ENCODE measurements around the gene MYO9B.
A peak's percentile ranks its signal among the peaks of the same experiment; 100 is the strongest.
"Not testable (repeated sequence)": the region's sequence is repeated elsewhere in the genome, so short reads cannot be mapped to it uniquely, and the experiment has no call there.

The MYO9B gene

DNA sequence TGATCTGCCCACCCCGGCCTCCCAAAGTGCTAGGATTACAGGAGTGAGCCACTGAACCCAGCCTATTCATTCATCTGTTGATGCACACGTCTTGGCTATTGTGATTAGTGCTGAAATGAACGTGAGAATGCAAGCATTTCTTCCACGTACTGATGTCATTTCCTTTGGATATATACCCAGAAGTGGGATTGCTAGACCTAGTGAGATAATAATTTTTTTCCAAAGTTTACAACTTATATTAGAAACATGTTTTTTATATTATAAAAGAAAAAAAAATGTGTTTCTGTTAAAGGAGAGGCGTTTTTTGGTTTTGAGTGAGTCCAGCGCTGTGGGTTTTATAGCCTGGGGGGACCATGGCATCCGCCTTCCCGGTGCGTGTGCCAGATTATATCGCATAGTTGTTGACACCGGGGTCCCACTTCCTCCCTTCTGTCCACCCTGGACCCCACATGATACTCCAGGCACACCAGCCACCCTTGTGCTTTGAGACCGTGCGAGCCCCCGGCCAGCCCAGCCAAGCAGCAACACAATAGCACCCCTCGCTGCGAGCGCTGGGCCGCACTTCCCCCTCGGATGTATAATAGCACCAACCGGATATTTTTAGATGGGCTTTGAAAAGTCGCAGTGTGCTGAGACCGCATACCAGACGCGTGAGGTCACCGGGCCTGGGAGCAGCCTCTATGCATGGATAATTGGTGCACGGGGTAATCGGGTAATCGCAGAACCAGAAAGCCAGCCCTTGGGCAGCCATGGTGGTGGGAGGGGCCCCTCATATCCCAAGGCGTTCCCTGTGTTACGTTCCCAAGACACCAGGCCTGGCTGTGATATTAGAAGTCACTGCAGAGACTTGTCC lies 59.6 kb downstream of the MYO9B start:
- Histone ChIP-seq H3K9me2 (replicated peaks; ENCODE audit: control insufficient read depth, low read length) (no peaks in the 10 kb centered on the region), H3K79me2 (ENCODE audit: control insufficient read depth, low read length) (peaks cover 66% of the 10 kb centered on the region), H3K4me2 (ENCODE audit: low read length) (peak overlapping the region; percentile 73), H3K4me1 (ENCODE audit: control insufficient read depth, low read length) (peaks cover 59% of the 10 kb centered on the region), H3K27me3 (ENCODE audit: control insufficient read depth, low read length) (no peaks in the 10 kb centered on the region), H3K27ac (ENCODE audit: low read depth, low read length) (peak overlapping the region; percentile 73), H3K36me3 (ENCODE audit: control insufficient read depth, low read length) (peaks cover 9% of the 10 kb centered on the region), H3K4me3 (ENCODE audit: low read length) (peak overlapping the region; percentile 55), H3K9me3 (ENCODE audit: control insufficient read depth, insufficient read depth, low read length) (no peaks in the 10 kb centered on the region), H4K20me1 (ENCODE audit: control insufficient read depth, insufficient read depth, low read depth, low read length) (no peaks in the 10 kb centered on the region), H3F3A (ENCODE audit: control insufficient read depth, insufficient read depth) (peaks cover 24% of the 10 kb centered on the region)
- no peak for TF ChIP-seq EZH2phosphoT487 (IDR thresholded peaks at IDR 0.05; ENCODE audit: borderline replicate concordance, low read length)

DNA sequence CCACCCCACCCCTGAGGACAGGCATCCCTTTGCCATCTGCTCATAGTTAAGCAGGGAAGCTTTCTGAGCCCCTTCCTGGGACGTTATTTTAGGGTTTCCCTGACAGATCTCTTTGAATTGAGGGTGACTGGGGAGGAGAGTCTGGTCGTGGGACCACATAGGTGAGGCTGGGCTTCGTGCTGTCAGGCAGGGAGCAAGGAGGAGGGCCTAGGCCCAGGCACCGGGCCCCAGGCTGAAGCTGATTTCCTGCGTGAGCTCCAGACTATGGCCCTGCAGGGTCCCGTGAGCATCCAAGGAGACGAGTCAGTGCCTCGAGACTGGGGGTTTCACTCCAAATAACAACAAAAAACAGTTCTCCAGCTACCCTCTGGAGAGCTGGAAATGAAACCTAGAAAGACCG lies 60.4 kb downstream of the MYO9B start:
- TF ChIP-seq, protein P1, sequence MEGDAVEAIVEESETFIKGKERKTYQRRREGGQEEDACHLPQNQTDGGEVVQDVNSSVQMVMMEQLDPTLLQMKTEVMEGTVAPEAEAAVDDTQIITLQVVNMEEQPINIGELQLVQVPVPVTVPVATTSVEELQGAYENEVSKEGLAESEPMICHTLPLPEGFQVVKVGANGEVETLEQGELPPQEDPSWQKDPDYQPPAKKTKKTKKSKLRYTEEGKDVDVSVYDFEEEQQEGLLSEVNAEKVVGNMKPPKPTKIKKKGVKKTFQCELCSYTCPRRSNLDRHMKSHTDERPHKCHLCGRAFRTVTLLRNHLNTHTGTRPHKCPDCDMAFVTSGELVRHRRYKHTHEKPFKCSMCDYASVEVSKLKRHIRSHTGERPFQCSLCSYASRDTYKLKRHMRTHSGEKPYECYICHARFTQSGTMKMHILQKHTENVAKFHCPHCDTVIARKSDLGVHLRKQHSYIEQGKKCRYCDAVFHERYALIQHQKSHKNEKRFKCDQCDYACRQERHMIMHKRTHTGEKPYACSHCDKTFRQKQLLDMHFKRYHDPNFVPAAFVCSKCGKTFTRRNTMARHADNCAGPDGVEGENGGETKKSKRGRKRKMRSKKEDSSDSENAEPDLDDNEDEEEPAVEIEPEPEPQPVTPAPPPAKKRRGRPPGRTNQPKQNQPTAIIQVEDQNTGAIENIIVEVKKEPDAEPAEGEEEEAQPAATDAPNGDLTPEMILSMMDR (IDR thresholded peaks at IDR 0.05; ENCODE audit: low read depth, low read length, poor library complexity, severe bottlenecking), result no peak
- no peak for TF ChIP-seq EZH2phosphoT487 (IDR thresholded peaks at IDR 0.05; ENCODE audit: borderline replicate concordance, low read length)
- H3K9me3 ChIP-seq (ENCODE audit: control insufficient read depth, insufficient read depth, low read length), result no peaks in the 10 kb centered on the region
- peaks cover 19% of the 10 kb centered on the region for H3F3A ChIP-seq (ENCODE audit: control insufficient read depth, insufficient read depth)
- H3K4me1 ChIP-seq (ENCODE audit: control insufficient read depth, low read length), result peaks cover 53% of the 10 kb centered on the region
- no peaks in the 10 kb centered on the region for H3K27me3 ChIP-seq (ENCODE audit: control insufficient read depth, low read length)
- H3K36me3 ChIP-seq (ENCODE audit: control insufficient read depth, low read length), result peaks cover 9% of the 10 kb centered on the region
- peak overlapping the region; percentile 73 for H3K27ac ChIP-seq (ENCODE audit: low read depth, low read length)
- no peaks in the 10 kb centered on the region for H3K9me2 ChIP-seq (replicated peaks; ENCODE audit: control insufficient read depth, low read length)
- H4K20me1 ChIP-seq (ENCODE audit: control insufficient read depth, insufficient read depth, low read depth, low read length), result no peaks in the 10 kb centered on the region
- peak overlapping the region; percentile 55 for H3K4me3 ChIP-seq (ENCODE audit: low read length)
- peaks cover 63% of the 10 kb centered on the region for H3K79me2 ChIP-seq (ENCODE audit: control insufficient read depth, low read length)
- H3K4me2 ChIP-seq (ENCODE audit: low read length), result peak overlapping the region; percentile 73

DNA sequence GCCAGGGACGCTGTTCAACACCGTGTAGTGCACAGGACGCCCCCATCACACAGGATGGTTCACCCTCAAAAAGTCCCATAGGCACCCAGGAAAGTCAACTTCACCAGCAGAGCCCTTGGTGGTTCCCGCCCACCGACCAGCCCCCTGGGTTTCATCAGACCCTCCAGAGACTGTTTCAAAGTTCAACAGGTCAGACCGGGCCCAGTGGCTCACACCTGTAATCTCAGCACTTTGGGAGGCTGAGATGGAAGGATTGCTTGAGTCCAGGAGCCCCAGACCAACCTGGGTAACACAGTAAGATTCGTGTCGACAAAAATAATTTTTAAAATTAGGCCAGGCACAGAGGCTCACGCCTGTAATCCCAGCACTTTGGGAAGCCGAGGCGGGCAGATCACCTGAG lies 61.0 kb downstream of the MYO9B start:
- peak overlapping the region; percentile 73 for H3K4me2 ChIP-seq (ENCODE audit: low read length)
- peaks cover 47% of the 10 kb centered on the region for H3K4me1 ChIP-seq (ENCODE audit: control insufficient read depth, low read length)
- H3K9me2 ChIP-seq (replicated peaks; ENCODE audit: control insufficient read depth, low read length), result no peaks in the 10 kb centered on the region
- peaks cover 11% of the 10 kb centered on the region for H3K36me3 ChIP-seq (ENCODE audit: control insufficient read depth, low read length)
- peak overlapping the region; percentile 55; the same call in 1 of the 2 replicates for H3K4me3 ChIP-seq (ENCODE audit: low read length)
- no peaks in the 10 kb centered on the region for H3K27me3 ChIP-seq (ENCODE audit: control insufficient read depth, low read length)
- no peaks in the 10 kb centered on the region for H3K9me3 ChIP-seq (ENCODE audit: control insufficient read depth, insufficient read depth, low read length)
- H3K79me2 ChIP-seq (ENCODE audit: control insufficient read depth, low read length), result peaks cover 60% of the 10 kb centered on the region
- peaks cover 15% of the 10 kb centered on the region for H3F3A ChIP-seq (ENCODE audit: control insufficient read depth, insufficient read depth)
- TF ChIP-seq, protein P1 (IDR thresholded peaks at IDR 0.05; ENCODE audit: low read depth, low read length, poor library complexity, severe bottlenecking), result no peak
- TF ChIP-seq EZH2phosphoT487 (IDR thresholded peaks at IDR 0.05; ENCODE audit: borderline replicate concordance, low read length), result no peak
- no peaks in the 10 kb centered on the region for H4K20me1 ChIP-seq (ENCODE audit: control insufficient read depth, insufficient read depth, low read depth, low read length)
- H3K27ac ChIP-seq (ENCODE audit: low read depth, low read length), result peak overlapping the region; percentile 73

DNA sequence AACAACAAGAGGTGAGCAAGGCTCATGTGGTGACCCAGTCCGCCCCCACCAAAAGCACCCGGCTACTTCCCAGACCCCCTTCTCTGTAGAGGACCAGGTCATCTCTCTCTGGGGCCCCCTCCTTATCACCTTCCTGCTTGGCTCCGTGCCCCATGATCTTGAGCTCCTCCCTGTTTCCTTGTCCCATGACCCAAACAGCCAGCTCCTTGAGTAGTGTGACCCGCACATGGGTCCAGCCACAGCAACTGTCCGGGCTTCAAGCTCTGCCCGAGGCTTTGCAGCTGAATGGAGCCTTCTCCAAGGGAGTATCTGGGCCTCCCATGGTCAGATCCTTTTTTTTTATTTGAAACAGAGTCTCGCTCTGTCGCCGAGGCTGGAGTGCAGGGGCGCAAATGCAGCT lies 61.8 kb downstream of the MYO9B start:
- H3K36me3 ChIP-seq (ENCODE audit: control insufficient read depth, low read length), result peaks cover 18% of the 10 kb centered on the region
- H3K79me2 ChIP-seq (ENCODE audit: control insufficient read depth, low read length), result peaks cover 61% of the 10 kb centered on the region
- H3K4me3 ChIP-seq (ENCODE audit: low read length), result no peak overlapping the region
- TF ChIP-seq, protein P1 (IDR thresholded peaks at IDR 0.05; ENCODE audit: low read depth, low read length, poor library complexity, severe bottlenecking), result no peak
- TF ChIP-seq EZH2phosphoT487 (IDR thresholded peaks at IDR 0.05; ENCODE audit: borderline replicate concordance, low read length), result no peak
- no peaks in the 10 kb centered on the region for H3K9me3 ChIP-seq (ENCODE audit: control insufficient read depth, insufficient read depth, low read length)
- no peak overlapping the region for H3K27ac ChIP-seq (ENCODE audit: low read depth, low read length)
- no peaks in the 10 kb centered on the region for H3K9me2 ChIP-seq (replicated peaks; ENCODE audit: control insufficient read depth, low read length)
- H3F3A ChIP-seq (ENCODE audit: control insufficient read depth, insufficient read depth), result peaks cover 14% of the 10 kb centered on the region
- H4K20me1 ChIP-seq (ENCODE audit: control insufficient read depth, insufficient read depth, low read depth, low read length), result no peaks in the 10 kb centered on the region
- no peaks in the 10 kb centered on the region for H3K27me3 ChIP-seq (ENCODE audit: control insufficient read depth, low read length)
- no peak overlapping the region for H3K4me2 ChIP-seq (ENCODE audit: low read length)
- H3K4me1 ChIP-seq (ENCODE audit: control insufficient read depth, low read length), result peaks cover 40% of the 10 kb centered on the region

DNA sequence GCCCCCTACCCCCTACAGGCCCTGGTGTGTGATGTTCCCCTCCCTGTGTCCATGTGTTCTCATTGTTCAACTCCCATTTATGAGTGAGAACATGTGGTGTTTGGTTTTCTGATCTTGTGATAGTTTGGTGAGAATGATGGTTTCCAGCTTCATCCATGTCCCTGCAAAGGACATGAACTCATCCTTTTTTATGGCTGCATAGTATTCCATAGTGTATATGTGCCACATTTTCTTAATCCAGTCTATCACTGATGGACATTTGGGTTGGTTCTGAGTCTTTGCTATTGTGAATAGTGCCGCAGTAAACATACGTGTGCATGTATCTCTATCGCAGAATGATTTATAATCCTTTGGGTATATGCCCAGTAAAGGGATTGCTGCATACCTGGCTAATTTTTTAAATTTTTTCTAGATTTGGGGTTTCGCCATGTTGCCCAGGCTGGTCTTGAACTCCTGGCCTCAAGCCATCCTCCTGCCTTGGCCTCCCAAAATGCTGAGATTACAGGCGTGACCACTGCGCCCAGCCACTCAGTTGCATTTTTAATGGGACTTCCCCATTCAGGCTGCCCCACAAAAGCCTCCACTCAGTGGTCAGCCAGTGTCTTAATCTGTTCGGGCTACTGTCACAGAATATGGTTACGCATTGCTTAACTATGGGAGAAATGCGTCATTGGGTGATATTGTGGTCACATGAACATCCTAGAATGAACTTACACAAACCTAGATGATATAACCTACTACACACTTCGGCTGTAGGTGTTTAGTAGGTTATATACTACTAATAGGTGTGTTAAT lies 62.7 kb downstream of the MYO9B start:
- H3K4me2 ChIP-seq (ENCODE audit: low read length), result not testable (repeated sequence)

More for the DNA sequence above, 62.7 kb downstream of the MYO9B start:
- H3K27ac ChIP-seq (ENCODE audit: low read depth, low read length); H3F3A ChIP-seq (ENCODE audit: control insufficient read depth, insufficient read depth); H3K9me2 ChIP-seq (replicated peaks; ENCODE audit: control insufficient read depth, low read length); H4K20me1 ChIP-seq (ENCODE audit: control insufficient read depth, insufficient read depth, low read depth, low read length); H3K27me3 ChIP-seq (ENCODE audit: control insufficient read depth, low read length); H3K9me3 ChIP-seq (ENCODE audit: control insufficient read depth, insufficient read depth, low read length); H3K4me3 ChIP-seq (ENCODE audit: low read length): not testable (repeated sequence)
- H3K4me1 ChIP-seq (ENCODE audit: control insufficient read depth, low read length), result peaks cover 35% of the 10 kb centered on the region
- peaks cover 62% of the 10 kb centered on the region for H3K79me2 ChIP-seq (ENCODE audit: control insufficient read depth, low read length)
- H3K36me3 ChIP-seq (ENCODE audit: control insufficient read depth, low read length), result peaks cover 21% of the 10 kb centered on the region
